Astrocyte (in vitro differentiated cells and primary cell): ENCODE results near the gene DHRS7B.

Source experiments
- EZH2 ChIP-seq: IDR thresholded peaks from 2 replicates; pipeline ENCODE4 v1.6.1; 2012; ENCODE audit warnings: mild to moderate bottlenecking, low read length, inconsistent platforms; ENCODE audit not compliant: insufficient read depth
- TF ChIP-seq, protein P1 (sequence below): IDR thresholded peaks from 2 replicates; pipeline ENCODE4 v1.5.1; 2011; ENCODE audit warnings: low read depth, mild to moderate bottlenecking, inconsistent platforms, low read length, moderate library complexity; ENCODE audit not compliant: insufficient read depth

DNA sequence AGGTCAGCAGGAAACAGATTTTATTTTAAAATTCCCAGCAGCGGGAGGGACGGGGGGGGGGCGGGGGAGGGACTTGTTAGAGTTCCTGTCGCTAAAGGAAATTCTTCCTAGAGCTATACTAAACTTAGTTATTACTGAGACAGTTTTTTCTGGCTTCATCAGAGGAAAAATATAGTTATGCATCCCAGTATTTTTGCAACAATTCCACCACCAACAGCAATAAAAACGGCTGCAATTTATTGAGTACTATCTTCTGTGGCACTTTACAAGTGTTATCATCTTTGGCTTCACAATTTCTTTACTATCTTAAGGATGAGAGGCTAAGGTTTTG lies 6.9 kb upstream of the DHRS7B start:
- TF ChIP-seq, protein P1, sequence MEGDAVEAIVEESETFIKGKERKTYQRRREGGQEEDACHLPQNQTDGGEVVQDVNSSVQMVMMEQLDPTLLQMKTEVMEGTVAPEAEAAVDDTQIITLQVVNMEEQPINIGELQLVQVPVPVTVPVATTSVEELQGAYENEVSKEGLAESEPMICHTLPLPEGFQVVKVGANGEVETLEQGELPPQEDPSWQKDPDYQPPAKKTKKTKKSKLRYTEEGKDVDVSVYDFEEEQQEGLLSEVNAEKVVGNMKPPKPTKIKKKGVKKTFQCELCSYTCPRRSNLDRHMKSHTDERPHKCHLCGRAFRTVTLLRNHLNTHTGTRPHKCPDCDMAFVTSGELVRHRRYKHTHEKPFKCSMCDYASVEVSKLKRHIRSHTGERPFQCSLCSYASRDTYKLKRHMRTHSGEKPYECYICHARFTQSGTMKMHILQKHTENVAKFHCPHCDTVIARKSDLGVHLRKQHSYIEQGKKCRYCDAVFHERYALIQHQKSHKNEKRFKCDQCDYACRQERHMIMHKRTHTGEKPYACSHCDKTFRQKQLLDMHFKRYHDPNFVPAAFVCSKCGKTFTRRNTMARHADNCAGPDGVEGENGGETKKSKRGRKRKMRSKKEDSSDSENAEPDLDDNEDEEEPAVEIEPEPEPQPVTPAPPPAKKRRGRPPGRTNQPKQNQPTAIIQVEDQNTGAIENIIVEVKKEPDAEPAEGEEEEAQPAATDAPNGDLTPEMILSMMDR = no peak
- TF ChIP-seq EZH2 = no peak
